ENCODE data around the gene SLCO4A1.

The SLCO4A1 gene

GRCh38 chr20:62606551-62607201 lies 35.6 kb upstream of the SLCO4A1 start:
- Histone ChIP-seq H3K9me3 (ENCODE audit: control insufficient read depth in 1 of 2, low read length in 2 of 2) (no peaks in the 10 kb centered on the region), H3K9ac (ENCODE audit: low read depth in 1 of 2, low read length in 2 of 2) (no peak overlapping the region), H3K36me3 (ENCODE audit: control insufficient read depth in 1 of 2, insufficient read depth in 2 of 2, low read length in 2 of 2) (no peaks in the 10 kb centered on the region), H3K27me3 (ENCODE audit: control insufficient read depth in 1 of 2, insufficient read depth in 2 of 2, low read length in 2 of 2) (peaks cover 0 to 6% of the 10 kb centered on the region in 2 donors), H3K27ac (ENCODE audit: low read depth, low read length) (no peak overlapping the region), H3K4me3 (ENCODE audit: low read depth in 1 of 2, low read length in 2 of 2) (no peak overlapping the region), H3K4me1 (ENCODE audit: control insufficient read depth in 1 of 2, insufficient read depth in 2 of 2, low read length in 2 of 2) (peaks cover 28 to 29% of the 10 kb centered on the region in 2 donors)

- no peak overlapping the region for H3K9ac ChIP-seq (ENCODE audit: low read depth in 1 of 2, low read length in 2 of 2)
- H3K4me1 ChIP-seq (ENCODE audit: control insufficient read depth in 1 of 2, insufficient read depth in 2 of 2, low read length in 2 of 2), result peaks cover 24 to 29% of the 10 kb centered on the region in 2 donors
- H3K9me3 ChIP-seq (ENCODE audit: control insufficient read depth in 1 of 2, low read length in 2 of 2), result no peaks in the 10 kb centered on the region
- no peaks in the 10 kb centered on the region for H3K36me3 ChIP-seq (ENCODE audit: control insufficient read depth in 1 of 2, insufficient read depth in 2 of 2, low read length in 2 of 2)
- H3K27ac ChIP-seq (ENCODE audit: low read depth, low read length), result no peak overlapping the region
- no peak overlapping the region for H3K4me3 ChIP-seq (ENCODE audit: low read depth in 1 of 2, low read length in 2 of 2)
- no peaks in the 10 kb centered on the region for H3K27me3 ChIP-seq (ENCODE audit: control insufficient read depth in 1 of 2, insufficient read depth in 2 of 2, low read length in 2 of 2)
Measured at GRCh38 chr20:62607366-62608217, 34.7 kb upstream of the SLCO4A1 start.

GRCh38 chr20:62608218-62608565 lies 34.1 kb upstream of the SLCO4A1 start:
- H3K9me3 ChIP-seq (ENCODE audit: control insufficient read depth in 1 of 2, low read length in 2 of 2), result no peaks in the 10 kb centered on the region
- H3K36me3 ChIP-seq (ENCODE audit: control insufficient read depth in 1 of 2, insufficient read depth in 2 of 2, low read length in 2 of 2), result no peaks in the 10 kb centered on the region
- H3K9ac ChIP-seq (ENCODE audit: low read depth in 1 of 2, low read length in 2 of 2), result no peak overlapping the region
- no peaks in the 10 kb centered on the region for H3K27me3 ChIP-seq (ENCODE audit: control insufficient read depth in 1 of 2, insufficient read depth in 2 of 2, low read length in 2 of 2)
- H3K4me3 ChIP-seq (ENCODE audit: low read depth in 1 of 2, low read length in 2 of 2), result no peak overlapping the region
- no peak overlapping the region for H3K27ac ChIP-seq (ENCODE audit: low read depth, low read length)
- H3K4me1 ChIP-seq (ENCODE audit: control insufficient read depth in 1 of 2, insufficient read depth in 2 of 2, low read length in 2 of 2), result peaks cover 20 to 25% of the 10 kb centered on the region in 2 donors

GRCh38 chr20:62609279-62609720 lies 33.0 kb upstream of the SLCO4A1 start:
- H3K9ac ChIP-seq (ENCODE audit: low read depth in 1 of 2, low read length in 2 of 2), result no peak overlapping the region
- no peaks in the 10 kb centered on the region for H3K36me3 ChIP-seq (ENCODE audit: control insufficient read depth in 1 of 2, insufficient read depth in 2 of 2, low read length in 2 of 2)
- H3K27ac ChIP-seq (ENCODE audit: low read depth, low read length), result no peak overlapping the region
- H3K9me3 ChIP-seq (ENCODE audit: control insufficient read depth in 1 of 2, low read length in 2 of 2), result no peaks in the 10 kb centered on the region
- no peak overlapping the region for H3K4me3 ChIP-seq (ENCODE audit: low read depth in 1 of 2, low read length in 2 of 2)
- H3K4me1 ChIP-seq (ENCODE audit: control insufficient read depth in 1 of 2, insufficient read depth in 2 of 2, low read length in 2 of 2), result peaks cover 11 to 22% of the 10 kb centered on the region in 2 donors
- no peaks in the 10 kb centered on the region for H3K27me3 ChIP-seq (ENCODE audit: control insufficient read depth in 1 of 2, insufficient read depth in 2 of 2, low read length in 2 of 2)

GRCh38 chr20:62609811-62610757 lies 32.2 kb upstream of the SLCO4A1 start:
- Histone ChIP-seq H3K4me3 (ENCODE audit: low read depth in 1 of 2, low read length in 2 of 2) (no peak overlapping the region), H3K9ac (ENCODE audit: low read depth in 1 of 2, low read length in 2 of 2) (no peak overlapping the region), H3K27ac (ENCODE audit: low read depth, low read length) (no peak overlapping the region), H3K9me3 (ENCODE audit: control insufficient read depth in 1 of 2, low read length in 2 of 2) (no peaks in the 10 kb centered on the region), H3K36me3 (ENCODE audit: control insufficient read depth in 1 of 2, insufficient read depth in 2 of 2, low read length in 2 of 2) (no peaks in the 10 kb centered on the region), H3K4me1 (ENCODE audit: control insufficient read depth in 1 of 2, insufficient read depth in 2 of 2, low read length in 2 of 2) (peaks cover 11 to 20% of the 10 kb centered on the region in 2 donors), H3K27me3 (ENCODE audit: control insufficient read depth in 1 of 2, insufficient read depth in 2 of 2, low read length in 2 of 2) (peaks cover 0 to 5% of the 10 kb centered on the region in 2 donors)

- Histone ChIP-seq H3K27me3 (ENCODE audit: control insufficient read depth in 1 of 2, insufficient read depth in 2 of 2, low read length in 2 of 2) (peaks cover 4 to 5% of the 10 kb centered on the region in 2 donors), H3K4me3 (ENCODE audit: low read depth in 1 of 2, low read length in 2 of 2) (no peak overlapping the region), H3K9me3 (ENCODE audit: control insufficient read depth in 1 of 2, low read length in 2 of 2) (no peaks in the 10 kb centered on the region), H3K4me1 (ENCODE audit: control insufficient read depth in 1 of 2, insufficient read depth in 2 of 2, low read length in 2 of 2) (peaks cover 7 to 12% of the 10 kb centered on the region in 2 donors), H3K27ac (ENCODE audit: low read depth, low read length) (no peak overlapping the region), H3K9ac (ENCODE audit: low read depth in 1 of 2, low read length in 2 of 2) (no peak overlapping the region), H3K36me3 (ENCODE audit: control insufficient read depth in 1 of 2, insufficient read depth in 2 of 2, low read length in 2 of 2) (no peaks in the 10 kb centered on the region)
Measured at GRCh38 chr20:62611012-62611411, 31.3 kb upstream of the SLCO4A1 start.

- no peak overlapping the region for H3K27ac ChIP-seq (ENCODE audit: low read depth, low read length)
- H3K9me3 ChIP-seq (ENCODE audit: control insufficient read depth in 1 of 2, low read length in 2 of 2), result no peaks in the 10 kb centered on the region
- H3K36me3 ChIP-seq (ENCODE audit: control insufficient read depth in 1 of 2, insufficient read depth in 2 of 2, low read length in 2 of 2), result no peaks in the 10 kb centered on the region
- H3K9ac ChIP-seq (ENCODE audit: low read depth in 1 of 2, low read length in 2 of 2), result no peak overlapping the region
- H3K4me1 ChIP-seq (ENCODE audit: control insufficient read depth in 1 of 2, insufficient read depth in 2 of 2, low read length in 2 of 2), result peaks cover 2 to 4% of the 10 kb centered on the region in 2 donors
- H3K4me3 ChIP-seq (ENCODE audit: low read depth in 1 of 2, low read length in 2 of 2), result no peak overlapping the region
- H3K27me3 ChIP-seq (ENCODE audit: control insufficient read depth in 1 of 2, insufficient read depth in 2 of 2, low read length in 2 of 2), result peaks cover 4 to 7% of the 10 kb centered on the region in 2 donors
Measured at GRCh38 chr20:62611819-62612218, 30.5 kb upstream of the SLCO4A1 start.

- Histone ChIP-seq H3K27me3 (ENCODE audit: control insufficient read depth in 1 of 2, insufficient read depth in 2 of 2, low read length in 2 of 2) (peaks cover 4 to 7% of the 10 kb centered on the region in 2 donors), H3K9ac (ENCODE audit: low read depth in 1 of 2, low read length in 2 of 2) (no peak overlapping the region), H3K36me3 (ENCODE audit: control insufficient read depth in 1 of 2, insufficient read depth in 2 of 2, low read length in 2 of 2) (no peaks in the 10 kb centered on the region), H3K4me1 (ENCODE audit: control insufficient read depth in 1 of 2, insufficient read depth in 2 of 2, low read length in 2 of 2) (peaks cover 0 to 10% of the 10 kb centered on the region in 2 donors), H3K27ac (ENCODE audit: low read depth, low read length) (no peak overlapping the region), H3K9me3 (ENCODE audit: control insufficient read depth in 1 of 2, low read length in 2 of 2) (no peaks in the 10 kb centered on the region), H3K4me3 (ENCODE audit: low read depth in 1 of 2, low read length in 2 of 2) (no peak overlapping the region)
Measured at GRCh38 chr20:62614085-62614960, 28.0 kb upstream of the SLCO4A1 start.

GRCh38 chr20:62614961-62615680 lies 27.2 kb upstream of the SLCO4A1 start:
- H3K27me3 ChIP-seq (ENCODE audit: control insufficient read depth in 1 of 2, insufficient read depth in 2 of 2, low read length in 2 of 2), result peaks cover 4 to 7% of the 10 kb centered on the region in 2 donors
- no peak overlapping the region for H3K9ac ChIP-seq (ENCODE audit: low read depth in 1 of 2, low read length in 2 of 2)
- peaks cover 0 to 10% of the 10 kb centered on the region in 2 donors for H3K4me1 ChIP-seq (ENCODE audit: control insufficient read depth in 1 of 2, insufficient read depth in 2 of 2, low read length in 2 of 2)
- no peaks in the 10 kb centered on the region for H3K36me3 ChIP-seq (ENCODE audit: control insufficient read depth in 1 of 2, insufficient read depth in 2 of 2, low read length in 2 of 2)
- H3K4me3 ChIP-seq (ENCODE audit: low read depth in 1 of 2, low read length in 2 of 2), result no peak overlapping the region
- H3K27ac ChIP-seq (ENCODE audit: low read depth, low read length), result no peak overlapping the region
- no peaks in the 10 kb centered on the region for H3K9me3 ChIP-seq (ENCODE audit: control insufficient read depth in 1 of 2, low read length in 2 of 2)

All from duodenal mucosa (tissue), 2 donors.